Testis (tissue), 3 donors: ENCODE results near the gene TGFB1. TPM values are rescaled to one million over a fixed set of nuclear protein-coding genes. Genes with fewer than 3 reads are reported as not detected.

ENCODE experiments used
- DNase-seq: peaks from one replicate; pipeline ENCODE4 v3.0.0-alpha.2; 2019
- H3K27ac ChIP-seq, 2 donors: fragments of 200-600 bp; sonication (generic); one replicate each; pipeline ENCODE4 v1.5.1; 2019
- H3K27me3 ChIP-seq: fragments of 200-600 bp; sonication (generic); one replicate; pipeline ENCODE4 v1.5.1; 2019
- H3K36me3 ChIP-seq: fragments of 200-600 bp; sonication (generic); one replicate; pipeline ENCODE4 v1.5.1; 2017; ENCODE audit warnings: low read depth; ENCODE audit errors: missing control alignments
- H3K4me1 ChIP-seq: fragments of 200-600 bp; sonication (generic); one replicate; pipeline ENCODE4 v1.5.1; 2019
- H3K4me3 ChIP-seq, 2 donors: fragments of 200-600 bp; sonication (generic); one replicate each; pipeline ENCODE4 v1.5.1; 2017 to 2019
- H3K9me3 ChIP-seq: fragments of 200-600 bp; sonication (generic); one replicate; pipeline ENCODE4 v1.5.1; 2017
- CTCF ChIP-seq, 3 experiments: fragments of 450-650 bp in 2 of 3; fragments of 200-600 bp in 1 of 3; sonication (generic) in 1 of 3; IDR thresholded peaks; one replicate each; pipeline ENCODE4 v1.5.1; 2016 to 2019; ENCODE audit warnings: antibody characterized with exemption in 3 of 3, mild to moderate bottlenecking in 2 of 3, moderate library complexity in 1 of 3
- POLR2A ChIP-seq: fragments of 450-650 bp; IDR thresholded peaks from one replicate; pipeline ENCODE4 v1.6.1; 2017; ENCODE audit warnings: antibody characterized with exemption, mild to moderate bottlenecking, moderate library complexity
- WGBS, 2 donors: methylation state at CpG; one replicate each; pipeline ENCODE4 v1.1.5; 2018; 5-methylcytosine and 5-hydroxymethylcytosine counted together
- intact Hi-C: fragments of 100-400 bp; cut with DNase I; formaldehyde crosslinking; loops from one replicate; pipeline ENCODE4 v1.15.1; 2023; ENCODE audit warnings: low total_unique reads
- polyA plus RNA-seq: library from polyadenylated mRNA; stranded (reverse); fragments of 350-450 nt; fragmentation: Illumina TruSeq; extraction: RNeasy Lipid Tissue Mini Kit (QIAGEN cat#74804); gene quantifications from one replicate; pipeline ENCODE4 v1.2.3, GENCODE V29; 2014; ENCODE audit warnings: low read depth, low replicate concordance; ENCODE audit not compliant: insufficient read depth
- small RNA-seq, 2 donors: library from RNA; depleted of rRNA; stranded (forward); fragments of <200 nt; gene quantifications; one replicate each; pipeline ENCODE3, GENCODE V24; 2016
- total RNA-seq, 2 donors: library from RNA; depleted of rRNA; stranded (reverse); fragments of >200 nt; gene quantifications; one replicate each; pipeline ENCODE4 v1.2.3, GENCODE V29; 2016

The TGFB1 gene
- total and polyA plus RNA-seq, 3 donors from 2014 or later = 12.7 to 19.8 (median 17.0) TPM

GRCh38 chr19:41288673-41289530 is 64.8 kb downstream of the TGFB1 start:
- TF ChIP-seq CTCF (IDR thresholded peaks at IDR 0.05) (no peak), POLR2A (no peak)
- Histone ChIP-seq H3K27me3 (no peaks in the 10 kb centered on the region), H3K27ac (no peak overlapping the region), H3K4me1 (no peaks in the 10 kb centered on the region), H3K36me3 (no peaks in the 10 kb centered on the region), H3K4me3 (no peak overlapping the region), H3K9me3 (no peaks in the 10 kb centered on the region)
- no peak for DNase-seq
- intact Hi-C loops = no loop called here
- 87 to 88% methylated on average over 3 of the region's 3 CpGs for WGBS, 2 donors

Small RNAs within 50 kb of the gene (small RNA-seq; reads per million reads assigned to genes)
- gene RN7SL34P = 0 reads per million in 2 donors

Other genes with a start within 250 kb of the TGFB1 start
- gene CYP2F1, start 239.5 kb downstream of the TGFB1 start, total RNA-seq = 1 to 10 TPM; 1.7 to 2.5 TPM
- gene CYP2F1, start 239.5 kb downstream of the TGFB1 start, polyA plus RNA-seq = 4.1 TPM
- gene CYP2S1, start 160.7 kb downstream of the TGFB1 start, total RNA-seq = 1 to 10 TPM; 1.4 to 2.0 TPM
- gene CYP2S1, start 160.7 kb downstream of the TGFB1 start, polyA plus RNA-seq = 1.6 TPM
- gene AXL, start 134.7 kb downstream of the TGFB1 start, total RNA-seq = 100 to 1,000 TPM in 1 of 2 donors, 10 to 100 TPM in 1; 98.2 to 150 TPM
- 56.0 TPM for gene AXL, start 134.7 kb downstream of the TGFB1 start, polyA plus RNA-seq
- 100 to 1,000 TPM; 192 to 197 TPM for gene HNRNPUL1, start 89.5 kb downstream of the TGFB1 start, total RNA-seq
- 230 TPM for gene HNRNPUL1, start 89.5 kb downstream of the TGFB1 start, polyA plus RNA-seq
- gene CCDC97, start 43.8 kb downstream of the TGFB1 start, total RNA-seq = 10 to 100 TPM; 36.2 to 40.2 TPM
- 57.8 TPM for gene CCDC97, start 43.8 kb downstream of the TGFB1 start, polyA plus RNA-seq
- gene B9D2, start 10.2 kb upstream of the TGFB1 start, total RNA-seq = 10 to 100 TPM in 1 of 2 donors, 1 to 10 TPM in 1; 6.7 to 13.5 TPM
- gene B9D2, start 10.2 kb upstream of the TGFB1 start, polyA plus RNA-seq = 14.6 TPM
- gene TMEM91, start 22.6 kb upstream of the TGFB1 start, total RNA-seq = 10 to 100 TPM; 17.0 to 32.9 TPM
- gene TMEM91, start 22.6 kb upstream of the TGFB1 start, polyA plus RNA-seq = 33.2 TPM
- gene EXOSC5, start 43.4 kb upstream of the TGFB1 start, total RNA-seq = 10 to 100 TPM; 19.1 to 23.8 TPM
- gene EXOSC5, start 43.4 kb upstream of the TGFB1 start, polyA plus RNA-seq = 28.0 TPM
- 10 to 100 TPM; 80.8 to 81.3 TPM for gene BCKDHA, start 43.9 kb upstream of the TGFB1 start, total RNA-seq
- 53.1 TPM for gene BCKDHA, start 43.9 kb upstream of the TGFB1 start, polyA plus RNA-seq
- gene B3GNT8, start 73.5 kb upstream of the TGFB1 start, total RNA-seq = 1 to 10 TPM; 1.0 to 1.2 TPM
- 1.3 TPM for gene B3GNT8, start 73.5 kb upstream of the TGFB1 start, polyA plus RNA-seq
- 10 to 100 TPM; 26.7 to 35.8 TPM for gene DMAC2, start 86.0 kb upstream of the TGFB1 start, total RNA-seq
- 24.6 TPM for gene DMAC2, start 86.0 kb upstream of the TGFB1 start, polyA plus RNA-seq
- gene ERICH4, start 89.2 kb upstream of the TGFB1 start, total RNA-seq = 1 to 10 TPM in 1 of 2 donors, not detected in 1; 1.8 TPM
- 0.61 TPM for gene ERICH4, start 89.2 kb upstream of the TGFB1 start, polyA plus RNA-seq
- gene CEACAM21, start 222.2 kb upstream of the TGFB1 start, total RNA-seq = 1 to 10 TPM in 1 of 2 donors, under 1 TPM in 1; 0.71 to 1.3 TPM
- gene CEACAM21, start 222.2 kb upstream of the TGFB1 start, polyA plus RNA-seq = 3.6 TPM